CD4-positive, alpha-beta T cell treated with Interleukin-10 for 1 hour (primary cell): ENCODE data around the gene LRRFIP1.
A peak's percentile ranks its signal among the peaks of the same experiment; 100 is the strongest.
"Not testable (repeated sequence)": the region's sequence is repeated elsewhere in the genome, so short reads cannot be mapped to it uniquely, and the experiment has no call there.

ENCODE experiments used
- DNase-seq: peaks from one replicate; pipeline ENCODE4 v3.0.0-alpha.2; 2020

The LRRFIP1 gene

DNA sequence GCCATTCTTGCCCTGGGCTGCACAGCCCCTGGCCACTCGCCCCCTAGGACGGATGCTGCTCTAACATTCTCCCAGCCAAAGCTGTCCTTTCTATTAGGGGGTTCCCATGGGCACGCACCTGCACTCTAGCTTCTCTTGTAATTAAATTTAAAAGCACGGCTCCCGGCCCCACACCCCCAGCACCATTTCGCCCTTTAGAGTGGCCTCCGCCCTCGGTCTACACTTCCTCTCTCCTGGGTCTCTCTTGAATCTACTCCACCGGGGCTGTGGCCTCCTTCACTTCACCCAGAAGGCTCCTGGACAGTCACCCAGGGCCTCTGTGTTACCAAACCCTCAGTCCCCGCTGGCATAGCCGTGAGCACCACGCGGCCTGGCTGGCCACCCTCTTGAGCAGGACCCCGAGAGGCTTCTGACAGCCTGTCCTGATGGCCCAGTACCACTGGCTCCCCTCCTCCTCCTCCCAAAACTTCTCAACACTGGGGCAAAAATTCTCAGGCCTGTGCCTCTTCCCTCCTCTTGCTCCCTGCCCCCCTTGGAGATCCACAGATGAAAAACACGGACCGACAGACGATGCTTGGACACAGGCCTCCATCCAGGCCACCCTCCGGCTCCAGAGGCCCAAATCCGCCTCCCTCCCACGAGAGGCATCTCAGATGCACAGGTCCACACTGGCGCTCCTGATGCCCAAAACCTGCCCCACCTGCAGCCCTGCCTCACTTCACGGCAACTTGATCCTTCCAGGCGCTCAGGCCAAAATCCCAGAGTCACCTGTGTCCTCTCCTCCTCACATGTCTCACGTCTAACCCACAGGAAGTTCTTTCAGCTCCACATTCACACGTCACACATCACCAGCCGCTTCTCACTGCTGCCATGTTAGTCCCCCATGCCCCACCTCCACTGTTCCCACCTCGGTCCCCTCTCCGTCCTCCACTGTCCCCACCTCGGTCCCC, 29.9 kb upstream of the LRRFIP1 start:
- DNase-seq = no peak

GRCh38 chr2:237598468-237599208, 28.7 kb upstream of the LRRFIP1 start:
- no peak for DNase-seq

- no peak for DNase-seq
Measured at GRCh38 chr2:237599465-237600110, 27.8 kb upstream of the LRRFIP1 start.

DNA sequence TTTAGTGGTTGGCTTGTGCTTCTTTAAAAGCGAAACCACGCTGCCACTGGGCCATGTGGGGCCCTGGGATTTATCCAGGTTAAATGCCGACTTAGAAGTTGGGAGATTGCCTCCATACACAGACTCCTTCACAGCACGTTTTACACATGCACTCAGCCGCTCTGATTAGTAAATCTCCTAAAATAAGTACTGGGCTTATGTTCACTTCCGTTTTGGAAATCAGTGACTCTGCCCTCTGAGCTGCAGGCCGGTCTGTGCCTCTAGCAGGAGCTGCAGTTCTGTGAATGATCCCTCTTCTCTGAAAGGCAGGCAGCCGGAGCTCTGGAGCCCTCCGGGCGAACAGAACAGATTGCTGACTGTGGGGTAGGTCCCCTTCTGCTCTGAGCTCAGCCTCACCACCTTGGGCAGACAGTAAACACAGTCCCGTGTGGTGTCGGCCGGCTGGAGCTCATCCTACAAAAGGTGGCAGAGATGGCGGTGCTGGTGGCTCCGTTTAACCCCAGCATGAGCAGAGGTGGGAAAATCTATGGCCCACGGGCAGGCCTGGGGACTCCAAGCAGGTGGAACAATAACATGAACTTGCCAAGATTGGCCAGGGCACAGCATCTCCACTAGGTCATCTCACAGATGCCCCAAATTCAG, 27.1 kb upstream of the LRRFIP1 start:
- no peak for DNase-seq

- DNase-seq = no peak
Measured at GRCh38 chr2:237601453-237602116, 25.8 kb upstream of the LRRFIP1 start.

GRCh38 chr2:237602409-237602808, 25.0 kb upstream of the LRRFIP1 start:
- no peak for DNase-seq

- DNase-seq = no peak
Measured at GRCh38 chr2:237603049-237603717, 24.2 kb upstream of the LRRFIP1 start.

DNA sequence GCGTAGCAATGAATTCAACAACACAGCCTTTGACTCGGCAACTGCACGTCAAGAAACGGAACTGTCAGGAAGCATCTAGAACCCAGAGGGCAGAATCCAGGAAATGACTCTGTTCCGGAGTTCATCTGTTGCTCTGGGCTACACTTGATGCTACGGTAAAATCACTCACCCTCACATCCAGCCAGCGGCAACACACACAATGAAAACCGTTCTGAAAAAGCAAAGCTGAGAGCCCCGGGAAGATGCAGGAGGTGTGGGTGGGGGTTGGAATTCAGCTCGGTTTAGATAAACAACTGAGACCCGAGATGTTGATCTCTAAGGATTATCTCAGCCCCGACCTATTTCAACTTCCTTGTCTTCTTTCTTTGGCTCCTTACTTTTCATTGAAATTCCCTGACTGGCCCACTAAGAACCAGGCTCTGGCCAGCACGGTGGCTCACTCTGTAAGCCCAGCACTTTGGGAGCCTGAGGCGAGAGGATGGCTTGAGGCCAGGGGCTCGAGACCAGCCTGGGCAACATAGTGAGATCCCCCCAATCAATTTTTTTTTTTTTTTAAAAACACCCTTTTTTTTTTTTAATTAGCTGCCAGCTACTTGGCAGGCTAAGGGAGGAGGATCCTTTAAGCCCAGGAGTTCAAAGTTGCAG, 23.5 kb upstream of the LRRFIP1 start:
- peak; percentile 85 for DNase-seq

- DNase-seq = no peak
Measured at GRCh38 chr2:237604391-237604790, 23.0 kb upstream of the LRRFIP1 start.

- DNase-seq = no peak
Measured at GRCh38 chr2:237604960-237605359, 22.4 kb upstream of the LRRFIP1 start.

- not testable (repeated sequence) for DNase-seq
Measured at GRCh38 chr2:237606522-237606921, 20.9 kb upstream of the LRRFIP1 start.

DNA sequence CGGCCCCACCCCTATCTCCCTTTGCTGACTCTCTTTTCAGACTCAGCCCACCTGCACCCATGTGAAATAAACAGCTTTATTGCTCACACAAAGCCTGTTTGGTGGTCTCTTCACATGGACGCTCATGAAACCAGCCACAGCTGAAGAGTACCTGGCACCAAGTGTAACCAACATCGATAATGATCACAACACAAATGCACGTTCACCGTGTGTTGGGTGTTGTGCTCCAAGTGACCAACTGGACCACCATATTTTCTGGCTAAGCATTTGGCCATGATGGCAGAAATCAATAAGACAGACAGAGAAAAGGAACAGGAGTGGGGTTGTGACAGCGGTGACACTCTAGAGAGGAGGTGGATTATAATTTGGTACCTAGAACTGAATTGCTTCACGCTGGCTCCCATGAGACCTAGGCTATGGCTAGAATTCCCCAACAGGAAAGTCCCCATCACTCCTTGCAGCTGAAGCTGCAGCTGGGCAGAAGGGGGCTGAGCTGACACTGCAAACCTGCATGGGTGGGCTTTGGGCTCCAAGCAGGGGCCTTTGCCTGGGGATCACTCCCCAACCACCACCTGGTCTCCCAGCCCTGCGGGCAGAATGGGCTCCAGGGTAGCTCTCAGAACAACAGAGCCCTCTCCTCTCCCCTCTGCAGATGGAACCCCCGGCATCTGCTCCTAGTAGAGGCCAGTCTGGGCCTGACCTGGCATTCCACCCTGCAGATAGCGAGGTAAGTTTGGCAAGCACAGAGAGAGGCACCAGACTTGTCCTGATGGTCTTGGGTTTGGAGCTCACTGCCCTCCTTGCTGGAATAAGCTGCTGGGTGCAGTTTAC, 14.6 kb upstream of the LRRFIP1 start:
- DNase-seq = no peak

DNA sequence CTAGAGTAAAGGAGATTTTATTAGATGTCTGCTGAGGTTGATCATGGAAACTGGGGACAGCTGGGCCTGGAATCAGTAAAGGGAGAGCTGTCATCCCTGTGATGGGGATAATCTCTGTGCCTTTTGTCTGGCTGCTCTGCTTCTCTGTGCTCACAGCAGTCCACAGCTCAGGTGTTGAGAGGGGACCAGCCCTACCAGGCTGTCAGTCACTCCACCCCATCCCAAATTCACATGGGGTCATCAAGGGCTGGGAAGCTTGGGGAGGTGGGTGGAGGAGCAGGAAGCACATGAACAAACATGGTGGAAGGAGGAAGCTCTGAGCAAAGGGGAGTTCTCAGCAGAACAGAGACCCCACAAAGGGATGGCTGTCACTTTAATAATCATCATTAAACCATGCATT, 13.7 kb upstream of the LRRFIP1 start:
- no peak for DNase-seq

- no peak for DNase-seq
Measured at GRCh38 chr2:237614151-237614720, 13.2 kb upstream of the LRRFIP1 start.

DNA sequence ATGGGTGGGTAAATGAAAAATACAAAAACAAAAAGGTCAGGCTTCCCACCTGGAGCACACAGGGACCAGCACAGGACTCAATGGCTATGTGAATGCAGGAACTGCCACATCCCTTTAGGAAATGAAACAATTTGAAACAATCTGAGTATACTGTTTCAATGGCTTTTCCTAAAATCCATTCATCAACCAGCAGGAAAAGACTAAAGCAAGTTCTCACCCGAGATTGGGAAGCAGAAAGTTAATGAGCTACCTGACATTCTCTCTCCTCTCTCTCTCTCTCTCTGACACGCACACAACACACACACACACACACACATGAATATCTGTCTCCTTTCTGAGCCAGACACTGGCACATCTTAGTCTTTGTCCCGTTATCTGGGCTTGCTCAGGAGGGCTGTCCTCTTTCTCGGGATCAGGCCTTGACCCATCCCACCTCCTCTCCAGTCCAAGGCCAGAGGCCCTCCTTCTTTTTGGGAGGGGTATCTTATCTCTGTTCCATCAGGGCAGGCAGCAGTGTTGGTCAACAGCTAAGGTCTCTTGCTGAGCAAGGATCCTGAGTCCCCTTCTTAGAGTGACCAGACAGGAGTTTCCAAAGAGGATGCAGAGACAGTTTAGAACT, 11.6 kb upstream of the LRRFIP1 start:
- DNase-seq = no peak

GRCh38 chr2:237616373-237616733, 11.0 kb upstream of the LRRFIP1 start:
- DNase-seq = no peak

- no peak for DNase-seq
Measured at GRCh38 chr2:237616734-237617586, 10.4 kb upstream of the LRRFIP1 start.

GRCh38 chr2:237617587-237617982, 9.8 kb upstream of the LRRFIP1 start:
- no peak for DNase-seq

DNA sequence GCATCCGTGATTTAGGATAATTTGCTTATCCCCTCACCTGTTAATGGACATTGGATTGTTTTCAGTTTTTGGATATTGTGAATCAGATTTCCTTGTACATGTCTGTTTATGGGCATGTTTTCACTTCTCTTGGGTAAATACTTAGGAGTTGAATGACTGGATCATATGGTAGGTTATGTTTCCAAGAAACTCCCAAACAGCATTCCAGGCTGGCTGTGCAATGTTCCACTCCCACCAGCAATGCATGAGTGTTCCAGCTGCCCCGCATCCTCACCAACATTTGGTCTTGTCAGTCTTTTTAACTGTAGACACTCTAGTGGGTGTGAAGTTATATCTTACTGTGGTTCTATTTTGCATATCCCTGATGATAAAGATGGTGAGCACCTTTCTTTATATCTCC, 8.9 kb upstream of the LRRFIP1 start:
- no peak for DNase-seq
